Stimulated activated naive CD4-positive, alpha-beta T cell (primary cell): ENCODE results near the gene FZD1.
"Not testable (repeated sequence)": the region's sequence is repeated elsewhere in the genome, so short reads cannot be mapped to it uniquely, and the experiment has no call there.

Source experiments
- DNase-seq, 6 experiments: peaks; one replicate each; lab custom pipeline; 2025; lab: John Stamatoyannopoulos, UW

Gene FZD1

GRCh38 chr7:91295576-91295975 is 31.3 kb downstream of the FZD1 start:
- no peak for DNase-seq

- no peak for DNase-seq
Measured at GRCh38 chr7:91297939-91298338, 33.7 kb downstream of the FZD1 start.

- DNase-seq: no peak
Measured at GRCh38 chr7:91299952-91300775, 35.9 kb downstream of the FZD1 start.

- DNase-seq: no peak
Measured at GRCh38 chr7:91302794-91303193, 38.6 kb downstream of the FZD1 start.

GRCh38 chr7:91306266-91306665 is 42.0 kb downstream of the FZD1 start:
- DNase-seq: no peak

GRCh38 chr7:91307467-91307866 is 43.2 kb downstream of the FZD1 start:
- no peak for DNase-seq

GRCh38 chr7:91308191-91308590 is 44.0 kb downstream of the FZD1 start:
- not testable (repeated sequence) for DNase-seq

- no peak for DNase-seq
Measured at GRCh38 chr7:91310830-91311460, 46.7 kb downstream of the FZD1 start.

GRCh38 chr7:91311839-91312238 is 47.6 kb downstream of the FZD1 start:
- no peak for DNase-seq

- DNase-seq: no peak
Measured at GRCh38 chr7:91313113-91313512, 48.9 kb downstream of the FZD1 start.

- DNase-seq: no peak
Measured at GRCh38 chr7:91314591-91315323, 50.5 kb downstream of the FZD1 start.

GRCh38 chr7:91316426-91316825 is 52.2 kb downstream of the FZD1 start:
- no peak for DNase-seq

GRCh38 chr7:91319351-91319750 is 55.1 kb downstream of the FZD1 start:
- no peak for DNase-seq

- no peak for DNase-seq
Measured at GRCh38 chr7:91320366-91321078, 56.3 kb downstream of the FZD1 start.
